HG02798 (cell line): ENCODE results near the gene TLR7.

Experiments used
- ATAC-seq: cut with Tn5 transposase; IDR thresholded peaks from one replicate; pipeline ENCODE4 v1.9.1; 2021; ENCODE audit warnings: mild to moderate bottlenecking; ENCODE audit not compliant: unreplicated experiment, poor library complexity

The TLR7 gene

DNA sequence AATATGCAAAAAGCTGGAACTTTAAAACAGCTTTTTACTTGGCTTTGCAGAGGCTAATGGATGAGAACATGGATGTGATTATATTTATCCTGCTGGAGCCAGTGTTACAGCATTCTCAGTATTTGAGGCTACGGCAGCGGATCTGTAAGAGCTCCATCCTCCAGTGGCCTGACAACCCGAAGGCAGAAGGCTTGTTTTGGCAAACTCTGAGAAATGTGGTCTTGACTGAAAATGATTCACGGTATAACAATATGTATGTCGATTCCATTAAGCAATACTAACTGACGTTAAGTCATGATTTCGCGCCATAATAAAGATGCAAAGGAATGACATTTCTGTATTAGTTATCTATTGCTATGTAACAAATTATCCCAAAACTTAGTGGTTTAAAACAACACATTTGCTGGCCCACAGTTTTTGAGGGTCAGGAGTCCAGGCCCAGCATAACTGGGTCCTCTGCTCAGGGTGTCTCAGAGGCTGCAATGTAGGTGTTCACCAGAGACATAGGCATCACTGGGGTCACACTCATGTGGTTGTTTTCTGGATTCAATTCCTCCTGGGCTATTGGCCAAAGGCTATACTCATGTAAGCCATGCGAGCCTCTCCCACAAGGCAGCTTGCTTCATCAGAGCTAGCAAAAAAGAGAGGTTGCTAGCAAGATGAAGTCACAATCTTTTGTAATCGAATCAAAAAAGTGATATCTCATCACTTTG, 55.2 kb downstream of the TLR7 start:
- ATAC-seq: no peak

DNA sequence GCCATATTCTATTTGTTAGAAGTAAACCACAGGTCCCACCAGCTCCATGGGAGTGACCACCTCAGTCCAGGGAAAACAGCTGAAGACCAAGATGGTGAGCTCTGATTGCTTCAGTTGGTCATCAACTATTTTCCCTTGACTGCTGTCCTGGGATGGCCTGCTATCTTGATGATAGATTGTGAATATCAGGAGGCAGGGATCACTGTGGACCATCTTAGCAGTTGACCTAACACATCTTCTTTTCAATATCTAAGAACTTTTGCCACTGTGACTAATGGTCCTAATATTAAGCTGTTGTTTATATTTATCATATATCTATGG, 55.7 kb downstream of the TLR7 start:
- no peak for ATAC-seq

DNA sequence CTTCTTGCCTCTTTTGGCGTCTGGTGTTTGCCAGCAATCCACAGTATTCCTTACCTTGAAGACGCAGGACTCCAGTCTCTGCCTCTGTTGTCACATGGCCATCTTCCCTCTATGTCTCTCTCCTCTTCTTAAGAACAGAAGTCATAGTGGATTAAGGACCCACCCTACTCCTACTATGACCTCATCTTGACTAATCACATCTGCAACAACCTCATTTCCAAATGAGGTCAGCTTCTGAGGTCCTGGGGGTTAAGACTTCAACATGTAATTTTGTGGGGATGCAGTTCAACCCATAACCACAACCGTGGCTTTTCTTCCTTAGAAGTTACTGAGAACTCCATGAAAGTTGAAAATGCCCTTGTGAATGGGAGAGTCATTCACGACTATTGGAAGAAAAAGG, 62.8 kb downstream of the TLR7 start:
- no peak for ATAC-seq

DNA sequence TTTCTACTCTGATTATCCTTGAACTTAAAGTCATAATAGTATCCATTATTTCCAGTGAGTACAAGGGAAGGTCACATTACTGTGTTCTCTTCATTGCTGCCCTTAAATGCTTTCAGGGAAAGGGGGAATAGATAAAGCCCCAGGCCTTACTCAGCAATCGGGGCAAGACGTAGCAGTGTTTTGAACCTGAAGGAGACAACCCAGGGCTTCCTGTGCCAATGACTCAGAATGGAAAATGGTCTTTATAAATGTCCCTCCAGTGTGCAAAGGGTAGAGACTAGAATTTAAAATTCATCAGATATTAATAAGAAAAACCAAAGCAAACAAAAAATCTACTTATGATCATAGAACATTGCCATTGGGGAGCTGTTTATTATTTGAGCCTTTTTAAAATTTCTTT, 63.3 kb downstream of the TLR7 start:
- ATAC-seq: no peak

- ATAC-seq: no peak
Observed at GRCh38 chrX:12932244-12932643, 65.4 kb downstream of the TLR7 start.

DNA sequence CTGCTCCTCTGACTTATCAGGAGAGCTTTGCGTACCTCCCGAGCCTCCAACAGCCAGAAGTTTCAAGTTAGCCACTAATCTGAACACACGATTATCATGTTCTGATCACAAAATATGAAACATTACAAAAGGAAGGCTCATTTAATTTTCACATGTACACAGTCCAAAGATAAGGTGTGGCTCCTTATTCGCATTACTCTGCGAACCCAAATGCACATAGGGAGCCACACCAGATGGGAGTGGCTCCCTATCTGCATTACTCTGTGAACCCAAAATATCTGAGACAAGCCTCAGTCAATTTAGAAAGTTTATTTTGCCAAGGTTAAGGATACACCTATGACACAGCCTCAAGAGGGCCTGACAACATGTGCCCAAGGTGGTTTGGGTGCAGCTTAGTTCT, 68.0 kb downstream of the TLR7 start:
- no peak for ATAC-seq

GRCh38 chrX:12936947-12937346, 70.1 kb downstream of the TLR7 start:
- no peak for ATAC-seq
